GM18907 (cell line): Measurements from ENCODE around the gene STK33.
A peak's percentile ranks its signal among the peaks of the same experiment; 100 is the strongest.

Experiments
- ATAC-seq: cut with Tn5 transposase; IDR thresholded peaks from one replicate; pipeline ENCODE4 v1.9.1; 2021; ENCODE audit warnings: mild to moderate bottlenecking, moderate library complexity; ENCODE audit not compliant: unreplicated experiment

The STK33 gene

GRCh38 chr11:8459711-8460399 is 134.2 kb downstream of the STK33 start:
- ATAC-seq: no peak

GRCh38 chr11:8442301-8442700 is 151.7 kb downstream of the STK33 start:
- ATAC-seq: no peak

- ATAC-seq: no peak
These were observed 153.4 kb downstream of the STK33 start for GRCh38 chr11:8440649-8441048.

- no peak for ATAC-seq
These were observed 164.5 kb downstream of the STK33 start for GRCh38 chr11:8429483-8429882.

- ATAC-seq: no peak
These were observed 168.0 kb downstream of the STK33 start for GRCh38 chr11:8426076-8426475.

- ATAC-seq: no peak
These were observed 178.8 kb downstream of the STK33 start for GRCh38 chr11:8415195-8415594.

GRCh38 chr11:8408151-8408941 is 185.7 kb downstream of the STK33 start:
- no peak for ATAC-seq

GRCh38 chr11:8403310-8403709 is 190.7 kb downstream of the STK33 start:
- no peak for ATAC-seq

GRCh38 chr11:8392886-8393285 is 201.1 kb downstream of the STK33 start:
- ATAC-seq: no peak

- ATAC-seq: no peak
These were observed 201.9 kb downstream of the STK33 start for GRCh38 chr11:8392166-8392565.

- no peak for ATAC-seq
These were observed 203.0 kb downstream of the STK33 start for GRCh38 chr11:8390851-8391612.

GRCh38 chr11:8389029-8389996 is 204.7 kb downstream of the STK33 start:
- no peak for ATAC-seq

GRCh38 chr11:8387693-8388092 is 206.3 kb downstream of the STK33 start:
- ATAC-seq: no peak

- ATAC-seq: no peak
These were observed 206.9 kb downstream of the STK33 start for GRCh38 chr11:8387141-8387540.

- peak; percentile 62 for ATAC-seq
These were observed 207.7 kb downstream of the STK33 start for GRCh38 chr11:8386134-8386864.

GRCh38 chr11:8384199-8384821 is 209.7 kb downstream of the STK33 start:
- no peak for ATAC-seq

GRCh38 chr11:8383627-8384026 is 210.4 kb downstream of the STK33 start:
- no peak for ATAC-seq

GRCh38 chr11:8383227-8383626 is 210.8 kb downstream of the STK33 start:
- no peak for ATAC-seq

GRCh38 chr11:8382436-8383053 is 211.5 kb downstream of the STK33 start:
- ATAC-seq: no peak
